H1 (cell line): ENCODE data around the gene ARPP19.

Source experiments
- BACH1 ChIP-seq: IDR thresholded peaks from 2 replicates; pipeline ENCODE4 v1.6.1; 2012; ENCODE audit warnings: low read length, improper control_type of control experiment
- CEBPB ChIP-seq: IDR thresholded peaks from 2 replicates; pipeline ENCODE4 v1.6.1; 2012; ENCODE audit warnings: low read depth, low read length
- CHD1 ChIP-seq: IDR thresholded peaks from 2 replicates; pipeline ENCODE4 v1.6.1; 2012; ENCODE audit warnings: low read depth, low read length, improper control_type of control experiment
- CHD2 ChIP-seq: IDR thresholded peaks from 2 replicates; pipeline ENCODE4 v1.6.1; 2012; ENCODE audit warnings: low read length, improper control_type of control experiment
- CTCF ChIP-seq, 3 experiments: IDR thresholded peaks; 1 replicate in 2 of 3; 2 replicates in 1 of 3; pipeline versions ENCODE4 v1.5.1 to v1.6.1; 2011; ENCODE audit warnings: low read length in 3 of 3, mild to moderate bottlenecking in 3 of 3, inconsistent platforms in 2 of 3, low read depth in 1 of 3, moderate library complexity in 1 of 3; ENCODE audit not compliant: insufficient read depth in 1 of 3; ENCODE audit errors: control extremely low read depth in 1 of 3
- EP300 ChIP-seq, 2 experiments: IDR thresholded peaks; 1 replicate in 1 of 2; 2 replicates in 1 of 2; pipeline ENCODE4 v1.6.1; 2011 to 2012; ENCODE audit warnings: low read depth in 2 of 2, low read length in 2 of 2, mild to moderate bottlenecking in 2 of 2, borderline replicate concordance in 1 of 2, inconsistent platforms in 1 of 2, moderate library complexity in 1 of 2
- GABPA ChIP-seq: IDR thresholded peaks from 2 replicates; pipeline ENCODE4 v1.6.1; 2011; ENCODE audit warnings: mild to moderate bottlenecking, low read length, moderate library complexity, borderline replicate concordance; ENCODE audit not compliant: insufficient read depth
- HDAC6 ChIP-seq: IDR thresholded peaks from one replicate; pipeline ENCODE4 v1.7.1; 2012; ENCODE audit warnings: low read depth, mild to moderate bottlenecking, inconsistent platforms, low read length, moderate library complexity
- MAFK ChIP-seq: IDR thresholded peaks from 2 replicates; pipeline ENCODE4 v1.6.1; 2012; ENCODE audit warnings: low read depth, mild to moderate bottlenecking, improper control_type of control experiment, low read length
- POLR2A ChIP-seq, 2 experiments: IDR thresholded peaks; 1 replicate in 1 of 2; 2 replicates in 1 of 2; pipeline ENCODE4 v1.6.1; 2011; ENCODE audit warnings: low read depth in 2 of 2, low read length in 2 of 2, mild to moderate bottlenecking in 2 of 2; ENCODE audit errors: control extremely low read depth in 1 of 2
- RFX5 ChIP-seq: IDR thresholded peaks from 2 replicates; pipeline ENCODE4 v1.6.1; 2011; ENCODE audit warnings: low read depth, low read length, improper control_type of control experiment, borderline replicate concordance
- TAF1 ChIP-seq: IDR thresholded peaks from 2 replicates; pipeline ENCODE4 v1.6.1; 2011; ENCODE audit warnings: mild to moderate bottlenecking, low read depth, low read length
- USF2 ChIP-seq: IDR thresholded peaks from 2 replicates; pipeline ENCODE4 v1.6.1; 2011; ENCODE audit warnings: low read length, improper control_type of control experiment

- TF ChIP-seq POLR2A (IDR thresholded peaks at IDR 0.05; ENCODE audit: control extremely low read depth in 1 of 2, low read depth in 2 of 2, low read length in 2 of 2) (no peak), BACH1 (no peak), USF2 (no peak), CEBPB (no peak), CTCF (IDR thresholded peaks at IDR 0.05; ENCODE audit: control extremely low read depth in 1 of 3, insufficient read depth in 1 of 3, low read depth in 1 of 3, low read length in 3 of 3) (no peak), HDAC6 (no peak), RFX5 (no peak), MAFK (no peak), TAF1 (no peak), EP300 (IDR thresholded peaks at IDR 0.05; ENCODE audit: borderline replicate concordance in 1 of 2, low read depth in 2 of 2, low read length in 2 of 2) (no peak), CHD1 (no peak), CHD2 (no peak), GABPA (no peak)
Observed at GRCh38 chr15:52509500-52510245, 59.2 kb downstream of the ARPP19 start.
